Measurements from ENCODE around the gene SYTL4.

GRCh38 chrX:100662170-100662569, 69.8 kb downstream of the SYTL4 start:
- TF ChIP-seq POLR2A (IDR thresholded peaks at IDR 0.05) (no peak), CTCF (IDR thresholded peaks at IDR 0.05) (no peak), EP300 (IDR thresholded peaks at IDR 0.05) (no peak)
